Lower leg skin (tissue), 3 donors: ENCODE data around the gene CTNND2.

Source experiments
- CTCF ChIP-seq, 3 donors: fragments of 450-650 bp; IDR thresholded peaks; one replicate each; pipeline ENCODE4 v1.5.1; 2016; ENCODE audit warnings: antibody characterized with exemption in 3 of 3, mild to moderate bottlenecking in 3 of 3, moderate library complexity in 2 of 3
- POLR2A ChIP-seq, 2 donors: fragments of 450-650 bp; IDR thresholded peaks; one replicate each; pipeline ENCODE4 v1.6.1; 2016 to 2017; ENCODE audit warnings: antibody characterized with exemption in 2 of 2, mild to moderate bottlenecking in 1 of 2, moderate library complexity in 1 of 2

- no peak for TF ChIP-seq CTCF (IDR thresholded peaks at IDR 0.05)
- no peak for TF ChIP-seq POLR2A (IDR thresholded peaks at IDR 0.05)
These were observed 509.3 kb downstream of the CTNND2 start for GRCh38 chr5:11394933-11395332.
